Activated CD4-positive, CD25-positive, alpha-beta regulatory T cell treated with anti-CD3 and anti-CD28 coated beads, Interleukin-2, amount 50 U/mL, for 72 hours (primary cell): ENCODE measurements around the gene RABL6.
A peak's percentile ranks its signal among the peaks of the same experiment; 100 is the strongest.
"Not testable (repeated sequence)": the region's sequence is repeated elsewhere in the genome, so short reads cannot be mapped to it uniquely, and the experiment has no call there.

Experiments
- DNase-seq: peaks from one replicate; pipeline ENCODE4 v3.0.0; 2021

RABL6 gene

DNA sequence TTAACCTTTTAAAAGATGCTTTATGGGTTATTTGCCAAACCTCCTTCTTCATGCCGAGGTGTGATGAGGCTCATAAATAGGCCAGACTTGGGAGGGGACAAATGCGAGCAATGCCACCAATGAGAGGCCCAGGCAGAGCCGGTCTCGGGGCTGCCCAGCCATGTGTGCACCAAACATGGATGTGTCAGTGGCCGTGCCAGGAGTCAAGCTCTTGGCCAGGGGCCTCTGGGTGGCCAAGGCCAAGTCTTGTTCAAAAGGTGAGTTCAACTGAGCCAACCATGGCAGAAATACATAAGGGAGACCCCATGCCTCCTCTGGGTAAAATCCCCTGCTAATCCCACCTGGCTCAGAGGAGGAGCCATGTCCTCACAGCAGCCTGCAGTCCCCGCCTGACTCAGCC lies 32.6 kb upstream of the RABL6 start:
- DNase-seq, result no peak

DNA sequence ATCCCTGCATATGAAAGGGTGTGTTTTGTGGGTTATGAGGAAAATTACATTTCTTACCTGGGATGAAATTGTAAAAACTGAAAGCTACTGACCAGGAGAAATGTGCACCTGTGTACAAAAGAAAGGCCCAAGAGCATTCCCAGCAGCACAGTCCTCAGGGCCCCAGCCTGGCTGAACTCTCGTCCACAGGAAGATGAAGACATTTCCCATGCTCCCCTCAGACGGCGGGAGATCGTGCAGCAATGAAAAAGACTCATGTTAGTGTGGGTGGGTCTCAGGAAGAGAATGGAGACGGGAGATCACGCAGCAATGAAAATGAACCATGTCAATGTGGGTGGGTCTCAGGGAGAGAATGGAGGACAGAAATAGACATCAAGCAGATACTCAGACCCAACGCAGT lies 30.8 kb upstream of the RABL6 start:
- DNase-seq, result no peak

DNA sequence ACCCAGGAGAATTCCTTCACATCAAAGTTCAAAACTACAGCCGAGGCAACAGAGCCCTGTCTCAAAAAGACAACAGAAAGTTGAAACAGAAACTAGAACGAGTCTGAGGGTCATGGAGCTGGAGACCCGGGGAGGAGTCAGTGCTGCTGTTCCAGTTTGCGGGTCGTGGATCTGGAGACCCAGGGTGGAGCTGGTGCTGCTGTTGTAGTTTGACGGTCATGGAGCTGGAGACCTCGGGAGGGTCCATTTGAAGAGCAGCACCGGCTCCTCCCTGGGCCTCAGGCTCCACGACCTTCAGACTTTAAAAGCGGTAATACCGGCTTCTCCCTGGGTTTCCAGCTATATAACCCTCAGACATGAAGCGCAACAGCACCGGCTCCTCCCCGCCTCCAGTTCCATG lies 30.4 kb upstream of the RABL6 start:
- no peak for DNase-seq

DNA sequence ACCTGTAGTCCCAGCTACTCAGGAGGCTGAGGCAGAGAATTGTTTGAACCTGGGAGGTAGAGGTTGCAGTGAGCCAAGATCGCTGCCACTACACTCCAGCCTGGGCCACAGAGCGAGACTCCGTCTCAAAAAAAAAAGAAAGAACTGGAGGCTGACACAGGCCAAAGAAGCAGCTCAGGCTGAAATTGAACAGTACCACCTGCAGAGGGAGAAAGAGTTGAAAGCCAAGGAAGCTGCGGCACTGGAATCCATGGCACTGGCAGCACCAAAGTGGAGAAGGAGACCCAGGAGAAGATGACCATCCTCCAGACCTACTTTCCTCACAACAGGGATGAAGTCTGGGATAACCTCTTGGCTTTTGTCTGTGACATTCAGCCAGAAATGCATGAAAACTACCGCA lies 27.9 kb upstream of the RABL6 start:
- DNase-seq, result no peak

DNA sequence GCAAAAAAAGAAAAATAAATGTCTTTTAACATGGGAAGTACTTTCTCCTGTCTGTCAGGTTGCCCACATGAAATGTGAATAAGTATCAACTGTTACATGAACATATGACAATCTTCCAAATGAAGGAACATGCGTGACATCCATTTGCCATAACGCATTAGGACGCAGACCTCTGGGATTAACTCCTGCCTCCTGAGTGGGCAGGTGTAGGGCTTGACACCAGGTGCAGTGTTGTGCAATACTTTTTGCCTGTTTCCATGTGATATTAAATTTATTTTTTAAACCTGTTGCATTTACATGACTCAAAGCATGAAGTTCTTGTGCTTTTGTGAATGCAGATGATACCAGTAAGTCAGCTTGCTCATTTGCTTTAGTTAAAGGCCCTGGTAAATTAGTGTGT lies 25.3 kb upstream of the RABL6 start:
- DNase-seq, result no peak

DNA sequence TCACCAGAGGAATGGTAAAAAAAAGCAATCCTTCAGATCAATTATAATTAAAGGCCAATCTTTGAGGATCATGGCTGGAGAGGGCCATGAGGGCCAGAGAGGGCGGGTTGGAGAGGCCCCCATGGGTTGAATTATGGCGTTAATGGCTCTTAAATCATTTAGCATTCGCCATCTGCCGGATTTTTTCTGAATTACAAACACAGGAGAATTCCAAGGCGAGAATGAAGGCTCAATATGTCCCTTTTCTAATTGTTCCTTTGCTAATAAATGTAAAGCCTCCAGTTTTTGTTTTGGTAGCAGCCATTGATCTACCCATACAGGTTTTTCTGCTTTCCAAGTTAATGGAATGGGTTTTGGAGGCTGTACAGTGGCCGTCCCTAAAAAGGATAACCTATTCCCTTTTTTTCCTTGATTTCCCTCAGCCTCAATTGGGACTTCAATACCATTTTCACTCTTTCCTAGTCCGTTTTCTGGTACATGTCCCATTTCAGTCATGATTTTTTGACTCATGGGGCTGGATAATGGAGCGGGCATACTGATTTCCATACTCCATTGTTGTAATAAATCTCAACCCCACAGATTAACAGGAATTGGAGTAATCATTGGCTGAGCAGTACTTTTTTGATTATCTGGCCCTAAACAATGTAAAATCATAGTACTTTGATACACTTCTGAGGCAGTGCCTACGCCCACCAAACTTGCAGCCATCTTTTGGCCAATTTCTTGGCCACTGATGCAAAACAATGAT lies 23.3 kb upstream of the RABL6 start:
- no peak for DNase-seq

DNA sequence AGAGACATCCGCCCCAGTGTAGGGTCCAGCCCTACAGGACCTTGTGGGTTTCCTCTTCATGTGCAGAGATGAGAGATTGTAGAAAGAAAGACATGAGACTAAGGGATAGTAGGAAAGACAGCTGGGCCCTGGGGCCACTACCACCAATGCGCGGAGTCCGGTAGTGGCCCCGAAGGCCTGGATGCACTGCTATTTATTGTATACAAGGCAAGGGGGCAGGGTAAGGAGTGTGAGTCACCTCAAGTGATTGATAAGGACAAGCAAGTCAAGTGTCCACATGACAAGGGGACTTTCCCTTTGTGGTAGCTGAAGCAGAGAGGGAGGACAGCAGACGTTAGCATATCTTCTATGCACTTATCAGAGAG lies 22.8 kb upstream of the RABL6 start:
- peak; percentile 31 for DNase-seq

DNA sequence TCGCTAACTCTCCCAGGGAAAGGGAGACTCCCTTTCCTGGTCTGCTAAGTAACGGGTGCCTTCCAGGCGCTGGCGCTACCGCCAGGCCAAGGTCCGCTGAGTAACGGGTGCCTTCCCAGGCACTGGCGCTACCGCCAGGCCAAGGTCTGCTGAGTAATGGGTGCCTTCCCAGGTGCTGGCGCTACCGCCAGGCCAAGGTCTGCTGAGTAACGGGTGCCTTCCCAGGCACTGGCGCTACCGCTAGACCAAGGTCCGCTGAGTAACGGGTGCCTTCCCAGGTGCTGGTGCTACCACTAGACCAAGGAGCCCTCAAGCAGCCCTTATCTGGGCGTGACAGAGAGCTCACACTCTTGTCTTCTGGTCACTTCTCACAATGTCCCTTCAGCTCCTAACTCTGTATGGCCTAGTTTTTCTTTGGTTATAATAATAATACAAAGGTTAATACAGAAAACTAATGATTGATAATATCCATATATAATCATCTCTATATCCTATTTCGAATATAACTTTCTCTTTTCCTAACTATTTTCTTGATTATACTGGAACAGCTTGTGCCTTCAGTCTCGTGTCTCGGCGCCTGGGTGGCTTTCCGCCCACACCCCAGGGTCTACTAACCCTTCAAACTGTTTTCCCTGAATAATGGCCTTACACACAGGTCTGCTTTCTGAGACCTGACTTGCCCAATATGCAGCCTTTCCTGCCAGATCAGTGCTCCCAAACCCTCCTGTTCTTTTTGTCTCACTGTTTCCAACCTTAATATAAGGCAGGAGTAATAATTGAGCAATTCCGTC lies 22.0 kb upstream of the RABL6 start:
- DNase-seq, result not testable (repeated sequence)

DNA sequence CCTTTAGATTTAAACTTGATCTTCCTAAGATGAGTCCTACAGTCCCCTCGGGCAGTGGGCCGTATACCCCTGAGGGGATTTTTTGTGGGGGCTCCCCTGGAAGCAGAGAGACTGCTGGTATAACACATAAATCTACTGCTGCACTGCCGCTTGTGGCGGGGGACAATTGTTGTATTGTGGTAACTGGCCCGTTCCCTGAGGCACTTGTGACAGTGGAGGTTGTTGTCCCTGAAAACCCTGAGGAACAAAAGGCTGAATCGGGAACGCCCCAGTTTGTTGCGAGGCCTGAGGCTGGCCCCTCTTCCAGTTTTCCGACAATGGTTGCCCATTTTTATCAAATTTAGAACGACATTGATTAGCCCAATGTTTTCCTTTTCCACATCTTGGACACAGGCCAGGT lies 21.3 kb upstream of the RABL6 start:
- DNase-seq, result no peak

DNA sequence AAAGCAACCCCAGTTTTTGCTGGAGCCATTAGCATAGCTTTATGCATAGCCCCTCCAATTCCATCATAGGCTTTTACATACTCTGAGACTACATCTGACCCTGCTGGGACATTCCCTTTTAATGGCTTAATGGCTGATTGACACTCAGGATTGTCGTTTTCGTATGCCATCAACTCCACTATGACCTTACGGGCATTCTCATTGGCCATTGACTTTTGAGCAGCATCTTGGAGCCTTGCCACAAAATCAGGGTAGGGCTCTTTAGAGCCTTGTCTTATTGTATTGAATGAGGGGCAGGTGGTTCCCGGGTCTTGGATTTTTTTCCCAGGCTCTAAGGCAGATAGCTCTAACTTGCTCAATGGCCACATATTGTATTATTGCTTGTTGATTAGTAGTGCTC lies 20.8 kb upstream of the RABL6 start:
- DNase-seq, result not testable (repeated sequence)

DNA sequence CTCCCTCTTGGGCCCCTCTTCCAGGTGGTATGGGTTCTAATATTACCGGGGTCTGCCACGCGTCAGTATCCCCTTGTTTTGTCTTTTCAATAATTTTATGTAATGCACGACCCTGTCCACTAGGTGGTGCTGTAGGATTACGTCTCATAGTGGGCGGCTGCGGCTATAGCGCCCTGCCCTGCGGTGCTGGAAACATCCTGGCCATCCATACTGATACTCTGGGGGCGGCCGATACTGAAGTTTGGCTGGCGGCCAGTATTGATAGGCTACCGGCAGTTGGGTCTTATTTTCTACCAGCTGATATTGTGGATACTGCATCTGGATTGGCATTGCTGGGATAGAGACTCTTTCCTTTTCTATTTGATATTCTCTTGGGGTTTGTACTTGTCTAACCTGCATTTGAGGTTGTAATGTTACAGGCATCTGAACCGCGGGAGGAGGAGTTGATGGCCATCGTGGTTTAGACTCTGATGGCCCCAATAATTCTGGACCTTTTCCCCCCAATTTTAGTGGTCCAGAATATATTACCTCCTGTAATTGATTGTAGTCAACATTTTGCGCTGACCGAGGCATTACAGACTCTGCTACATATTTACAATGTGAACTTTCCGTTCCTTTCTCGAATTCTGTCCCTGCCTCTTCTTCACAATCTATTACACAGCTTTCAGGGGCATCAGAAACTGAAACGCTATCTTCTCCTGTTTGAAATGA lies 19.9 kb upstream of the RABL6 start:
- DNase-seq, result peak; percentile 64

DNA sequence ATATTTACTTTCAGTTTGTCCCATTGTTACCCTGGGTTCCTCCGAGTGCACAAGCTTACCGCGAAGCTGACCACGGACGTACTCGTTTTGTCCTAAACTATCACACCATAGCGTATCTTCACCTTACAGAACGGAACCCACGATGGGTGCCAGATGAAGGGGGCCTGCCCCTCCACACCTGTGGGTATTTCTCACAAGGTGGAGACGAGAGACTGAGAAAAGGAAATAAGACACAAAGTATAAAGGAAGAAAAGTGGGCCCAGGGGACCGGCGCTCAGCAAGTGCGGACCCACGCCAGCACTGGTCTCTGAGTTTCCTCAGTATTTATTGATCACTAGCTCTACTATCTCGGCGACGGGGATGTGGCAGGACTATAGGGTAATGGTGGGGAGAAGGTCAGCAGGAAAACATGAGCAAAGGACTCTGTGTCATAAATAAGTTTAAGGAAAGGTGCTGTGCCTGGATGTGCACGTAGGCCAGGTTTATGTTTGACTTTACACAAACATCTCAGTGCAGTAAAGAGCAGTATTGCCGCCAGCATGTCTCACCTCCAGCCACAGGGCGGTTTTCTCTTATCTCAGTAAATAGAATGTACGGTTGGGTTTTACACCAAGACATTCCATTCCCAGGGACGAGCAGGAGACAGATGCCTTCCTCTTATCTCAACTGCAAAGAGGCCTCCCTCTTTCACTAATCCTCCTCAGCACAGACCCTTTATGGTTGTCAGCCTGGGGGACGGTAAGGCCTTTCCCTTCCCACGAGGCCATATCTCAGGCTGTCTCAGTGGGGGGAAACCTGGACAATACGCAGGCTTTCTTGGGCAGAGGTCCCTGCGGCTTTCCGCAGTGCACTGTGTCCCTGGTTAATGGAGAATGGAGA lies 18.9 kb upstream of the RABL6 start:
- DNase-seq, result not testable (repeated sequence)

DNA sequence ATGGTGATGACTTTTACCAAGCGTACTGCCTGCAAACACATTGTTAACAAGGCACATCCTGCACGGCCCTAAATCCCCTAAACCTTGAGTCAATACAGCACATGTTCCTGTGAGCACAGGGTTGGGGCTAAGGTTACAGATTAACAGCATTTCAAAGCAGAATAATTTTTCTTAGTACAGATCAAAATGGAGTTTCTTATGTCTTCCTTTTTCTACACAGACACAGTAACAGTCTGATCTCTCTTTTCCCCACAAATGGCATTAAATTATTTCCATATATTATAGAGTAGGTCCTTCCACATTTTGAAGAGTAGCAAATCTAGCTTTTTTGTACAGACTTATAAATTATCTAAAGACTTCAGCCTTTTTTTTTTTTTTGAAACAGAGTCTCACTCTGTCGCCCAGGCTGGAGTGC lies 18.2 kb upstream of the RABL6 start:
- no peak for DNase-seq

DNA sequence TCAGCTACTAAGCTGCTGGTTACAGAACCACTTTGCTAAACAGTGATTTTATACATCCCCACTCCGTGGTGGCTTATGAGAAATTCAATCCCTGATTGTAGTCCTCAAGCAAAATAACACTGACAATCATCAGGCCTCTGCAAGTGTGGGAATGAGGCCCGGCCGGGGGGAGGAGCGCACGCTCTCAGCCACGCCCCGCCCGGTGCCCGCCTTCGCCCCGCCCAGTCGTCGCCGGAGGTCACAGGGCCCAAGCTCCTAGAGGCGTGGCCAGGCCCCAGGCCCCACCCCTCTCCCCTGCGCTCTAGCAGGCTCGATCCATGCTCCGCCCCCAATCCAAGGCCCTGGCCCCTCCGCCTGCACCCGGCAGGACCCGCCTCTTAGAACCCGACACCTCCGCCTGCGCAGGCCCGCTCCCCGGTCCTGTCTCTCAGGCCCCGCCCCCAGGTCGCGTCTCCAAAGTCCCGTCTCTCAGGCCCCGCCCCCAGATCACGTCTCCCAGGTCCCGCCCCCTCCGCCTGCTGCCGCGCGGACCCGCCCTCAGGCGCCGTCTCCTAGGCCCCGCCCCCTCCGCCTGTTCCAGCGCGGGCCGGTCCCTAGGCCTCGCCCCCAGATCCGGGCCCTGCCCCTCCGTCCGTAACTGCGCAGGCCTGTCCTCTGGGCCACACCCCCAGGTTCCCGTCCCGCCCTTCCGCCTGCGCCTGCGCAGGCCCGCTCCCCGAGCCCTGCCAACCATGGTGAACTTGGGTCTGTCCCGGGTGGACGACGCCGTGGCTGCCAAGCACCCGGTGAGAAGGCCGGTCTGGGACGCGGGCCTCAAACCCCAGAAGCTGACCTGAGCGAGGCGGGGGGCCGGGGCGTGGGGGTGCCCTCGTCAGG lies 16.9 kb upstream of the RABL6 start, which contains the start of gene TMEM141:
Gene TMEM141, plus strand, starts transcription at position 705 of the 876 bp plus-strand sequence. Its CDS starts 27 bp downstream, at position 732.
- DNase-seq, result peak; percentile 100

DNA sequence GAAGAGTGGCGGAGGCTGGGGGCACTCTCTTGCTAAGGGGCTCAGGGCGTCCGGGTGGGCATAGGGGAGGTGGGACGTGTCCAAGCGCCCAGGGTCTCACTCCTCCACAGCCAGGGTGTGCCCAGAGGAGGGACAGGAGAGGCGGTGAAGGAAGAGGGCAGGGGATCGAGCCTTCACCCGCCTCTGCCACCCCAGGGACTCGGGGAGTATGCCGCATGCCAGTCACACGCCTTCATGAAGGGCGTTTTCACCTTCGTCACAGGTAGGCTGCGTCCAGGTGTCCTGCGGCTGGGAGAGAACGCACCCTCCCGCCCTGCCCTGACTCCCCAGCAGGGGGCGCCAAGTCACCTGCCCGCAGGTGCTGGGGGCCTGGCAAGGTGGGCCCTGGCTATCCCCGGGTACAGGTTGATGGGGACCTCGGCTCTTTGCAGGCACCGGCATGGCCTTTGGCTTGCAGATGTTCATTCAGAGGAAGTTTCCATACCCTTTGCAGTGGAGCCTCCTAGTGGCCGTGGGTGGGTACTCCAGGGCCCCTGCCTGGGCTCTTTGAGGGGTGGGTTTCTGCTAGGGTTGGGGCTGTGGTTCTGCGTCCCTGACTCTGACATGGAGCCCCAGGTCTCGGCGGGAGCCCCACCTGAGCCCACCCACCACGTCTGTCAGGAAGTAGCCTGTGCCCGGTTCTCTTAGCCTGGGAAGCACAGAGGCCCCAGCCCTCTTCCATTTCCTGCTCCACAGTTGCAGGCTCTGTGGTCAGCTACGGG lies 16.1 kb upstream of the RABL6 start:
- peak; percentile 74 for DNase-seq

DNA sequence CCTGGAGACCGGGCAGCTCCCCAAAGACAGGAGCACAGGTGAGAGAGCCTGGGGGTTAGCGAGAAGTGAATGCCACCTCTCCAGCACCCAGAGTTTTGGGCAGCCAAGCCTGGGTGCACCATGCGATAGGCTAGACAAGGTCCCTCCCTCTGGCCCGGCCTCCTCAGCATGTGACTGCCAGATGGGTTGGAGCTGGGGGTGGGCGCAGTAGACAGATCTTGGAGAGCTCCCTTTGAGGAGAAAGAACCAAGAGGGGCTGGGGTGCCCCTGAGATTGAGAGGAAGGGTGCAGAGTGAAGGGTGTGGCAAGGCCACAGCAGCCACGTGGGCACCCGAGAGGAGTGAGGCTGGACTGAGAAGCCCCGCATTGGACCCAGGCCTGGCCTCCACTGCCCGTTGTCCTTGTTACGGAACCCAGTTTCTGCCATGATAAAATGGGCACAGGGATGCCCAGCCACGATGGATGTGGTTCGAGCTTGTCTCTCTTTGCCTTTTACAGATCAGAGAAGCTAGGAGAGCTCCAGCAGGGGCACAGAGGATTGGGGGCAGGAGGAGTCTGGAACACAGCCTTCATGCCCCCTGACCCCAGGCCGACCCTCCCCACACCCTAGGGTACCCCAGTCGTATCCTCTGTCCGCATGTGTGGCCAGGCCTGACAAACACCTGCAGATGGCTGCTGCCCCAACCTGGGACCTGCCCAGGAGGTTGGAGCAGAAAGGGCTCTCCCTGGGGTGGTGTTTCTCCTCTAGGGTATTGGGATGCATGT lies 15.2 kb upstream of the RABL6 start:
- no peak for DNase-seq

DNA sequence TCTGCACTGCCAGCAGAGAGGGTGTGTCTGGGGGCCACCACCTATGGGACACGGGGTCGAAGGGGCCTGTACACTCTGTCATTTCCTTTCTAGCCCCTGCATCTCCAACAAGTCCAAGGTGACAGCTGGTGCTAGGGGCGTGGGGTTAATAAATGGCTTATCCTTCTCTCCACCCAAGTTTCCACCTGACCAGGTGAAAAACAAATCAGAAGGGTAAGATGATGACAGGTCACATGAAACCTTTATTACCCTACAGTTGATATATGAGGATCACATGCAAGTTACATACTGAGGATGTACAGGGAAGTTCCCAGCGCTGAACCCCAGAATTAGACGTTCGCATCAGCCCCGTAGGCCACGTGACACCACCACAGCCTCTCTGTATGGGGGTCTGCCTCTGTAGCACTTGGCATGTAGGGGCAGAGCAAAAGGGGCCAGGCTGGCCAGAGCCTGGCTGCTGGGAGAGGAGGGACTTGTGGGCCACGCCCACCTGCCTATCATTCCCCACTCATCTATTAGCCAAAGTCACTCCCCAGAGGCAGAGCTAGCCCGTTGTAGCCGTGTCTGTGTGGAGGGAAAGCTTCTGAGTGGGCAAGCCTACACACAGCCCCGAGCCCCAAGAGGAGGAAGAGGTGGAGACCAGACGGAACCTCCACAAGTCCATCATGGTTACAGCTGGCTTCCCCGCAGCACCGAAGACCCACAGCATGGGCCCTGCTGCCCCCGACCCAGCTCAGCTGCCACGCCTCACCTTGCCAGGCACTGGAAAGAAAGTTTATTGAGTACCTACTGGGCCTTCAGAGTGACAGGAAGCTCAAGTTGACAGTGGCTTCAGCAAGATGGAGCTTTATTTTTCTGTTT lies 14.4 kb upstream of the RABL6 start:
- DNase-seq, result no peak

DNA sequence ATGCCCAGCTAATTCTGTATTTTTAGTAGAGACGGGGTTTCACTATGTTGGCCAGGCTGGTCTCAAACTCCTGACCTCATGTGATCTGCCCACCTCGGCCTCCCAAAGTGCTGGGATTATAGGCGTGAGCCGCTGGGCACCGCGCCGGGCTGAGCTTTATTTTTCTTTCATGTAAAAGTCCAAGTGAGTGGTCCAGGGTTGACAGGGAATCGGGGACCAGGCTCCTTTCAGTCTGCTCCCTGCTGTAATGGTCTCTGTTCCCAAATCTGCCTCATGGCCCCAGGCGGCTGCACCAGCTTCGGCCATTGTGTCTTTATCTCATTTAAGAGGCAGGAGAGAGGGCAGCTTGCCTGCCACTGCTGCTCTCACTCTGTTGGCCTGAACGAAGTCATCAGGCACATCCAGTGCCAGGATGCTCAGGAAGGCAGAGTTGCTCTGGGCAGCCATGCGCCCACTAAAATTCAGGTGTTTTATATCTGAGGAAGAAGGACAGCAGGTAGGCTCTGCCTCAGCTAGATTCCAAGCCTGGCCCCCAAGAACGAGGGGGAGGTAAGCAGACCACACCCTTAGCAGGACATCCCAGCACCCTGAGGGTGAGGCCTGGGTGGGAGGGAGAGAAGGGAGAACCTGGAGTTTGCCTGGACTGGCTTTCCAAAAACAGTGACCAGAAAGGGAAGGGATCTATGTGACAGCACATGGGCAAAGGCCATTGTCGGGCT lies 13.3 kb upstream of the RABL6 start:
- no peak for DNase-seq

DNA sequence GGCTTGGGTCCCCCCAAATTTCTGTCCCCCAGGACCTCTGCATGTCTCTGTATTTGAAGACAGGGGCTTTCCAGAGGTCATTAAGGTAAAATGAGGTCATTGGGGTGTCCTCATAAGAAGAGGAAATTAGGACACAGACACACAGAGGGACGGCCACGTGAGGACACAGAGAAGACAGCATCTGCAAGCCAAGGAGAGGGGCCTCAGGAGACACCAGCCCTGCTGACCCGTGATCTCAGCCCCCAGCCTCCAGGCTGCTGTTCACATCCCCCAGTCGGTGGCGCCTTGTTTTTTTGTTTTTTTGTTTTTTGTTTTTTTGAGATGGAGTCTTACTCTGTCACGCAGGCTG lies 12.8 kb upstream of the RABL6 start:
- DNase-seq, result no peak
